Epithelial cell of prostate (primary cell): ENCODE measurements around the gene FHAD1.
"Not testable (repeated sequence)": the region's sequence is repeated elsewhere in the genome, so short reads cannot be mapped to it uniquely, and the experiment has no call there.

Source experiments
- DNase-seq: peaks from one replicate; pipeline ENCODE4 v3.0.0-alpha.2; 2011; ENCODE audit warnings: low read depth, low spot score
- H3K27ac ChIP-seq: fragments of 450-650 bp; 2 replicates; pipeline ENCODE4 v1.5.1; 2017; ENCODE audit warnings: mild to moderate bottlenecking

FHAD1 gene

DNA sequence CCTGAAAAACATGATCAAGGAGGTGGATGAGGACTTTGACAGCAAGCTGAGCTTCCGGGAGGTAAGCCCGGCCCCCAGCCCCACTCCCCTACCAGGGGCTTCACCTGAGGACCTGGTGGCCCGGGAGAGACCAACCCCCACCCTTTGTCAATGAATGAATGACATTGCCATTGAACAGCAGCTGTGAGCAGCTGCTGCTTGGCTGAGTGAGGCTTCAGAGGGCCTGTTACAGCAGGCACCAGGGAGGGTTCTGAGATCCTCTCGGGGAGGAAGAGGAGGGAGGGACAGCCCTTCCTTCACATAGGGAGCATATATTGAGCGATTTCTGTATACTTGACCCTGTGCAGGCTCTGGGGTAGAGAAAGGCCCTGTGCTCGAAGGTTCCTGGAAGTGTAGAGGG lies 178.9 kb downstream of the FHAD1 start:
- peak overlapping the region; percentile 35 for H3K27ac ChIP-seq
- DNase-seq, result no peak

DNA sequence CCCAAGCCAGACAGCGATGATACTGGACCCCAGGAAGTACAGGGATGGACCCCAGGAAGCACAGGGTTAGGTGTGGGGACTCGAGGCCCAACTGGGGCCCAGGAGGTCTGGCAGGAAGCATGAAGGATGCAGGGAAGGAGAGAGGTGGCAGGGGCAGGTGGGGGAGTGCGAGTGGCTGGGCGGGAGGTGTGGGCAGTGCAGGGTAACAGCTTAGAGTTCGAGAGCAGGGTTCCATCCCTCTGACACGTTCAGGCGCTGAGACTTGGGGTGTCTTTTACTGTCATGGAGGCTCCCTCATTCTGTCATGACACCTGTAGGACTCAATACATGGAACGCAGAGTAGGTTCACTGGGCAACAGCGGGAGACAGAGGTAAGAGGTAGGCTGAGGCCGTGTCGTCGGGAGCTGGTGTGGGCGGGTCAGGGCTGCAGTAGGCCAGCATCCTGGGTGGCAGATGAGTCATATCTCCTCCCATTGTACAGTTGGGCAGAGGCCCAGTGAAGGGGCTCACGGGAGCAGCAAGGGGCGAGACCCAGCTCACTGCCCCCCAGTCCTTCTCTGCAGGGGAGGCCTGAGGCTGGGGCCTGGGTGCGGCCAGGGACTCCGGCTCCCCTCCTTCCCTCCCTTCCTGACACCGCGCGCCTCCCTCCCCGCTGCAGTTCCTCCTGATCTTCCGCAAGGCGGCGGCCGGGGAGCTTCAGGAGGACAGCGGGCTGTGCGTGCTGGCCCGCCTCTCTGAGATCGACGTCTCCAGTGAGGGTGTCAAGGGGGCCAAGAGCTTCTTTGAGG lies 179.7 kb downstream of the FHAD1 start:
- H3K27ac ChIP-seq, result peak overlapping the region; percentile 35
- no peak for DNase-seq

DNA sequence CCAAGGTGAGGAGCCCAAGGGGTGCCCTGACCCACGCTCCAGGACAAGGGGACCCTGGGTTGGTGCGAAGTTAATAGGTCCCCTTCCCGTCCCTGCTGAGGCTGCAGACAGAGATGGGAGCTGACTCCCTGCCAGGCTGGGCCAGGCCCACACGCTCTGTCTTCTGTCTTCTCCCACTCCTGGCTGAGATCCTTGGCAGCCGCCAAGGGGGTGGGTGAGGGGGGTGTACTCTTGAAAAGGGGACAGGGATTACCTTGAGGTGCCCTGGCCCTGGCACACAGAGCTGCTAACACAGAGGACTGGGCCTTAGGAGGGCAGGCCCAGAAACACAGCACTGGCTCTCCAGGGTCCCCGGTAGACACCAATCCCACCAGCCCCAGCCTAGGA lies 180.2 kb downstream of the FHAD1 start:
- peak overlapping the region; percentile 35 for H3K27ac ChIP-seq
- DNase-seq, result no peak

DNA sequence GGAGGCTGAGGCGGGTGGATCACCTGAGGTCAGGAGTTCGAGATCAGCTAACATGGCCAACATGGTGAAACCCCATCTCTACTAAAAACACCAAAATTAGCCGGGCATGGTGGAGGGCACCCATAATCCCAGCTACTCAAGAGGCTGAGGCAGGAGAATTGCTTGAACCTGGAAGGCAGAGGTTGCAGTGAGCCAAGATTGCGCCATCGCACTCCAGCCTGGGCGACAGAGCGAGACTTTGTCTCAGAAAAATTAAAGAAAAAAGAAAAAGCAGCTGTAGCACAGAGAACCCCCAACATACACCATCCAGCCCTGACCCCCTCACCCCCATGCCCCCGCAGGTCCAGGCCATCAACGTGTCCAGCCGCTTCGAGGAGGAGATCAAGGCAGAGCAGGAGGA lies 181.2 kb downstream of the FHAD1 start:
- not testable (repeated sequence) for H3K27ac ChIP-seq

DNA sequence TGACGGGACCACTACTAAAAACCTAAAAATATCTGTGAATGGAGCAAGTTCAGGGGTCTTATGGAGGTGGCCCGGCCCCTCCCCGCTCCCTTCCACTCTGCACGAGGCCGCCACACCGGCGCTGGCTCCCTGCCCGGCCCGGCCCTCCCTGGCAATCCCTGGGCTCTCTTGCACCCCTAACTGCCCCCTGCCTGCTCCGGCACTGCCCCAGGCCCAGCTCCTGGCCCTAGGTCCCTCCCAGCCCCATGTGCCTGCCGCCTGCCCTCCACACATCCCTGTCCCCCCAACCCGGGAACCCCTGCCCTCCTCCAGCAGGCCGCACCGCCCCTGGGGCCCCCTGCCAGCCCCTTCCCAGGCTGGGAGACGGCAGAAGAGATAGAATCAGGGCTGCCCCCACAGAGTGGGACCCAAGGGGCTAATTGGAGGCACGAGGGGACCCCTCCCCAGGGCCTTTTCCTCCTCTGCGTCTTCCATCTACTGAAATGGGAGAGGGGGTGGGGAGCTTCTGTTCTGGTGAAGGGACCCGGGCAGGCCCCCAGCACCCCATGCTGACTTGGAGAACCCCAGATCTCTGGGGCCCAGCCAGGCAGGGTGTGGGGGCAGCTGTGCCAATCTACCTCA lies 181.9 kb downstream of the FHAD1 start:
- peak overlapping the region; percentile 3 for H3K27ac ChIP-seq

More for the DNA sequence above, 181.2 kb downstream of the FHAD1 start:
- not testable (repeated sequence) for DNase-seq

DNA sequence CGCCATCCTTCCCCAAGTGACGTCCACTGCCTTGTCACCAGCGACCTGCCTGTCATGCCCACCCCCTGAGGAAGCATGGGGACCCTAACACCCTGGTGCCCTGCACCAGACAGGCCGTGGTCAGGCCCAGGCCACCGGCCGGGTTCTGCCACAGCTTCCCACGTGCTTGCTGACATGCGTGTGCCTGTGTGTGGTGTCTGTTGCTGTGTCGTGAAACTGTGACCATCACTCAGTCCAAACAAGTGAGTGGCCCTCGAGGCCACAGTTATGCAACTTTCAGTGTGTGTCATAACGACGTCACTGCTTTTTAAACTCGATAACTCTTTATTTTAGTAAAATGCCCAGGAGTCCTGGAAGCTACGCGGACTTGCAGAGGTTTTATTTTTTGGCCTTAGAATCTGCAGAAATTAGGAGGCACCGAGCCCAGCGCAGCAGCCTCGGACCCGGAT lies 182.7 kb downstream of the FHAD1 start:
- H3K27ac ChIP-seq, result peak overlapping the region; percentile 3
- DNase-seq, result no peak

More for the DNA sequence above, 181.9 kb downstream of the FHAD1 start:
- no peak for DNase-seq

DNA sequence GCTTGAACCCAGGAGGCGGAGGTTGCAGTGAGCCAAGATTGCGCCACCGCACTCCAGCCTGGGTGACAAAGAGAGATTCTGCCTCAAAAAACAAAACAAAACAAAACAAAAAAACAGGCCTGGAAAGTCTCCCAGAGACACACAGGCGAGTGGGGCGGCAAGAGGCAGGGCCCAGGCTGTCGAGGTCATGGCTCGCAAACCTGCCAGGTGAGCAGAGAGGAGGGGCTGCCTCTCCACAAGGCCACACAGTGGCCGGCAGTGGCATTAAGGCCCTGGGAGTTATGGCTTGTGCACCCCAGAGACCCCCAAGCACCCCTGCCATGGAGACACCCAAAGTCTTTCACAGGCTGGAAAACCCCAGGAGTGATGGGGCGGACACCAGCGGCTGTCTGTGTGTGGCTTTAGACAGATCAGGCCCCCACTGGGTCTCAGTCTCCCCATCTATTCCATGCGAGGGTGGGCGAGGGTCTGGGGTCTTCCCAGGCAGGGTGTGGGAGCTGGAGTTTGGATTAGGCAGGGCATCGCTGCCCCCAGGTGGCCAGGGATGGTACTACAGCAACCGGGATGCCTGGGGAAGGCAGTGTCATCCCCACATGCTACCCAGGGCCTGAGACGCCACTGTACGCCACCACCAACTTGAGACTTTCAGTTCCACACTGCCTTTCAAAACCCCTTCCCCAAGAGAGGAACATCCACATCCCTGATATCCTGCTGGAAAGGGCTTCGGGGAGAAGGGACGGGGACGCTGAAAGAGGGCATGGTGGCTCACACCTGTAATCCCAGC lies 184.0 kb downstream of the FHAD1 start:
- no peak overlapping the region for H3K27ac ChIP-seq
- no peak for DNase-seq

DNA sequence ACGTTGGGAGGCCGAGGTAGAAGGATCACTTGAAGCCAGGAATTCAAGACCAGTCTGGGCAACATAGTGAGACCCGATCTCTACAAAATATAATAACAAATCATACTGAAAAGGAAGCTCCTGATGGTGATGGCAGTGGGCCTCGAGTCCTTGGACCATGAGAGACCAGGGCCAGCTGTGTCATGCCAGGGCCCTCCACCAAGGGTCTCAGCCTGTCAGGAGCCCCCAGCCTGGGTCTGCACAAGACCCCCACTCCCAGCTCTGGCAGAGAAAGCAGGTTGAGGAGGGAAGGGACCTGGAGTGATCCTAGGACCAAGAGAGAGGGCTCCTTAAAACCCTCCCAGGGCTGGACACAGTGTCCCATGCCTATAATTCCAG lies 184.5 kb downstream of the FHAD1 start:
- DNase-seq, result no peak
- H3K27ac ChIP-seq, result no peak overlapping the region

DNA sequence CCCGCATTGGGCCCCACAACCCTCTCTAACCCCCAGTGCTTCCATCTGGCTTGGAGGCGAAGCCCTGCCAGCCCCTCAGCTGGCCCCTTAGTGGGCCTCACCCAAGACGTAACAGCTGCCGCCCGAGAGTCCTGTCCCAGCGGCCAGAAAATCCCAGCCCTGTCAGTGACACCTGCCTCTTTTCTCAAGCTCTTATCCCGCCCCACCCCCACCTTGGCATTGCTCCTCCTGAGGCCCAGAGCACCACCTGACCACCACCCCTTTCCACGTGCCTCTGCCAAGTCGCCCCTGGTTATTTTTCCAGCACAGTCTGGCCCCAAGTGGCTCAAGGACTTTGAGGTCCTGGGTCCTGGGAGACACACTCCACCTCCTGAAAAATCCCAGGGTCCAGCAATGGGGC lies 185.3 kb downstream of the FHAD1 start:
- H3K27ac ChIP-seq, result peak overlapping the region; percentile 24
- DNase-seq, result no peak

DNA sequence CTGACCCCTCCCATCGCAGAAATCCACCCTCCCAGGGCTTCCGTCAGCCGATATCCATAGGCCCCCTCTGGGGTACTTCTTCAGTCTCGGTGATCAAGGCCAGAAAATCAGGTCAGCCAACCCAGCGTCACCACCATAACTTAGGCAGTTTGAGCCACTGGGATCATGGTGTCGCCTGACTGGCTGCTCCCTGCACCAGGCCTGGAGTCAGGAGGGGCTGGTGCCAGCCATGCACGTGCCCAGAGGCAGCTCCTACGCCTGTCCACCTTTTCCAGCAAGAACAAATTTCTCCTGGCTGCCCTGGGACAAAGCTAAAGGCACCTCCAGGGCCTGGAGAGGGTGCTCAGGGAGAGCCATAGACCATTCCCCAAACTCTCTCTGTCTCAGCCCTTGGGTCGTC lies 186.4 kb downstream of the FHAD1 start:
- DNase-seq, result no peak
- H3K27ac ChIP-seq, result peak overlapping the region; percentile 24

DNA sequence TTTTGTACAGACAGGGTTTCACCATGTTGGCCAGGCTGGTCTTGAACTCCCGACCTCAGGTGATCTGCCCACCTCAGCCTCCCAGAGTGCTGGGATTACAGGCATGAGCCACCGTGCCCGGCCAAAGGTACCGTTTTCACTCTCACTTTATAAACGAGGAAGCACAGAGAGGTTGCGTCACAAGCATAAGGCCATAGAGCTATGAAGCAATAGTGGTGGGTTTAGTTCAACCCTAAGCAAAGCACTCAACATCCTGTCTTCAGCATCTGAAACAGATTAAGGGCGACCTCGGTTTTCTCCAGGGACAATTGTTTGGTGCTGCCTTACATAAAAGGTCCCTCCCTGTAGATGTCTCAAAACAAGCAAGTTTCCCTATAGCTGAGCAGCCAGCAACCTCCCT lies 187.7 kb downstream of the FHAD1 start:
- not testable (repeated sequence) for H3K27ac ChIP-seq, DNase-seq

DNA sequence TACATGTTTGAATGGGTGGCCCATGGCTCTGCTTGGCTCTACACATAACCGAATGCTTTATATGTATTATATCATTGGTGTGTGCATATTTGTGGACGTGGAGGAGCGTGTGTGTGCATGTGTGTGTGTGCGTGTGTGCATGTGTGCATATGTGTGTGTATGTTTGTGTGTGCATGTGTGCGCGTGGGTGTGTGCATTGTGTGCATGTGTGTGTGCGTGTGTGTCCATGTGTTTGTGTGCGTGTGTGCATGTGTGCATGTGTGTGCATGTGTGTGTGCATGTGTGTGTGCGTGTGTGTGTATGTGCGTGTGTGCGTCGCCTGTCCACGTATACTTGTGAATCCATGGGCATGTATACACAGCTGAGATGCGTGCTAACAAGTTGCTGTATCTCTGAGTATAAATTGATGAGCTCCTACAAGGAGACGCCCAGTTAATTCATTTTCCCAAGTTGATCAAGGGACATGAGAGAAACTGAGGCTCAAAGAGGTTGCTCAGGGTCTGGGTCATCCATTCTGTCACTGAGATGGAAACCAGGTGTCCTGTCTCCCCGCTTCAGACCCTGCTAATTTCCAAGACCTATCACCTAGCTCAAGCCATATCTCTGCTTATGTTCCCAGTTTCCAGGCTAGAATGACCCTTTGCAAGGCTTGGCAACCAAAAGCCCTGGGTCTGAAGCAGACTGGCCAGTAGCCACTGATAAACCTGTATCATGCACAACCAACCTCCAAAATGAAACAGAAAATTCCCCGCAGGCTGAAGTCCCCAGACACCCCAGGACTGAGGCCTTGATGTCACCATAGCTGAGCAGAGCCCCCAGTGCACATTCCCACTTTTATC lies 188.4 kb downstream of the FHAD1 start:
- no peak for DNase-seq
- H3K27ac ChIP-seq, result no peak overlapping the region

DNA sequence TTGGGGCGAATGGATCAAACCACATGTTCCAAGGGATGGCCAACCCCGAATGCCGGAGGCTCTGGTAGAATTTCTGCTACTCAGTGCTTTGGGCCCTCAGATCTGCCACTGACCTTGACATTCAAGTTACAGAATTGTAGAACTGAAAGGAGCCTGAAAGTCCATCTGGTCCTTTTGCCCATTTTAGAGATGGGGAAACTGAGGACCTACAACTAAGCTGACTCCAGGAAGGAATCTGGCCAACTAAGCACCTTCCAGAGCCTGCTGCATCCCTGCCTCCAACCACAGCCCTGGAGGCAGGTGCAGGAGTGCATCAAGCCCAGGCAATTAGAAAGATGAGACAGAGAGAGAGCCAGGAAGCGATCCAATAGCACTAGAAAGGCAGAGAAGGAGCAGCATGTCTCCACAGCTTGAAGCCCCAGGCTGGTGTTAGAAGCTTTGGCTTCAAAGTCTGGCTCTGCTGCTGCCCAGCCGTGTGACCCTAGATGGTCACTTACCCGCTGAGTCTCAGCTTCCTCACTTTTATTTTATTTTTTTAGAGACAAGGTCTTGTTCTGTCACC lies 189.9 kb downstream of the FHAD1 start:
- H3K27ac ChIP-seq, result no peak overlapping the region
- DNase-seq, result no peak

DNA sequence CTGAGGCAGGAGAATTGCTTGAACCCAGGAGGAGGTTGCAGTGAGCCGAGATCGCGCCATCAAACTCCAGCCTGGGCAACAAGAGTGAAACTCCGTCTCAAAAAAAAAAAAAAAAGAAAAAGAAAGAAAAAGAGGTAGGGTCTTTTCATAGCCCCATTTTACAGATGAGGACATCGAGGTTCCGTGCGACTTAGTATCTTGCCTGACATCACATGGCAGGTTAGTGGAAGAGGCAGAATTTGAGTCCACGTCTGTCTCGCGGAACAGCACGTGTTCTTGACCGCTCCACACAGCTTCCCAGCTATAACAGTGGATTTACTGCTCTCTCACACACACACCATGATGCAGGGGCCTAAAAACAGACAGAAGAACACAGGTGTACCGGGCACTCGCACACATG lies 192.3 kb downstream of the FHAD1 start:
- no peak overlapping the region for H3K27ac ChIP-seq
- no peak for DNase-seq

DNA sequence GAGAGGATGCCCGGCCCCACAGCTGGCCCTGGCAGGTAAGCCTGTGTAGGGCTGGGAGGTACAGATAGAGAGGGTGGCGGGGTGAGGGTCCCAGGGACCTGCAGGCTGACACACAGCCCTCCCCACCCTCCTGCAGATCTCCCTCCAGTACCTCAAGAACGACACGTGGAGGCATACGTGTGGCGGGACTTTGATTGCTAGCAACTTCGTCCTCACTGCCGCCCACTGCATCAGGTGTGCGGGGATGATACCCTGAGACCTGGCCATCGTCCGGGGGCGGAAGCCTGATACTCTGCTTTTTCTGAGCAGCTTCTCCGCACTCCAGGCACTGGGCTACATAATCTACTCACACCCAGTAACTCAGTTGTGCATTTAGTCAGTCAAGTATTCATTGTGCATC lies 193.3 kb downstream of the FHAD1 start:
- DNase-seq, result no peak
- no peak overlapping the region for H3K27ac ChIP-seq

DNA sequence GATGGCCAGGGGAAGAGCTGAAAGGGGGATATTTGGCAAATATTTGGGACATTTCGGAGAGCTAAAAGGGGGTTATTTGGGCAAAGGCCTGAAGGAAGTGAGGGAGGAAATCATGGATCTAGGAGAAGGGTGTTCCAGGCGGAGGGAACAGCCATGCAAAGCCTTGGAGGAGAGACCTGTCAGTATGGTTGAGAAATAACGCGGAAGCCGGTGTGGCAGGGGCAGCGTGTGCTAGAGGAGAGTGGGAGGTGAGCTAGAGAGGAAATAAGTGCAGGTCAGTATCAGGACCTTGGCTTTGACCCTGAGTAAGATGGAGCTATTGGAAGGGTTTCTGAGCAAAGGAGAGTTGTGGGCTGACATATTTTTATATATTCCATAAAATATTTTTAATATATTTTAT lies 194.2 kb downstream of the FHAD1 start:
- H3K27ac ChIP-seq, result no peak overlapping the region
- no peak for DNase-seq

DNA sequence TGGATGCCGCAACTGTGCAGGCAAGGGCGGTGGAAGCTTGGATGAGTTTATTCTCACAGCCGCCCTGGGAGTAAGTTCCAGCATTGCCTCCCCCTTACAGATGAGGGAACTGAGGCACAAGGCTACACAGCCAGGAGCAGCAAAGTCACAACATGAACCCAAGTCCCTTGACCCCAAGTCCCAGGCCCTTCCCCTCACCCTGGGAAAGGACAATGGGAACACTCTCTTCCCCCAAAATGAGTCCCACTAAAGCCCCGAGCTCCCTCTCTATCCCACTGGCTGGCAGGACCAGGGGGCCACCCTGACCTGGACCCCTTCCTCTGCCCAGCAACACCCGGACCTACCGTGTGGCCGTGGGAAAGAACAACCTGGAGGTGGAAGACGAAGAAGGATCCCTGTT lies 195.1 kb downstream of the FHAD1 start:
- no peak for DNase-seq
- no peak overlapping the region for H3K27ac ChIP-seq

DNA sequence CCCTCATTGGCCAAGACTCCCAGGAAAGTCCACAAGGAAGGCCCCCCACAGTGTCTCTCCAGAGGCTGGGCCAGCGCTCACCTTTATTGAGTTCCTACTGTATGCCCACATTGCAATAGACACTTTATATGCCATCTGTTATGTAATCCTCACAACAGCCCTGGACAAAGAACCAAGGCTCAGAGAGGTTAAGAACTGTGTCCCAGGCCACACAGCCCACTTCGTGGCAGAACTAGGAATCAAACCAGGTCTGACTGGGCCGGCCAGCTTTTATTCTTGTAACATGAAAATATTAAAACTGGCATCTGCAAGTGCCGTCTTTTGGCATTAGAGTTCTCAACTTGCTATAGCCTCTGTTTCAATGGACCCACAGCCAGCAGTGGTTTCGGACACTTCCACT lies 195.7 kb downstream of the FHAD1 start:
- no peak for DNase-seq
- no peak overlapping the region for H3K27ac ChIP-seq

DNA sequence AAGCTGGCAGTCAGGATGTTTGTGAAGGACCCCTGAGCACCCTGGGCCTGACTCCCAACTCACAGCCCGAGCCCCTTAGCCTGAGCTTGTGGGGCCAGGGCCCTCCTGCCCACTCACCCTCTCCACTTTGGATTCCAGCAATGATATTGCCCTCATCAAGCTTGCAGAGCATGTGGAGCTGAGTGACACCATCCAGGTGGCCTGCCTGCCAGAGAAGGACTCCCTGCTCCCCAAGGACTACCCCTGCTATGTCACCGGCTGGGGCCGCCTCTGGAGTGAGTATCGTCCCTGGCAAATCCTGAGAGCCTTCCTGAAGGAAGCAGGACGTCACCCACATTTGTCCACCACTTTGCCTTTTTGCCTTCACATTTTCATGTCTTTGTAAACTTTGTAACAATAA lies 196.3 kb downstream of the FHAD1 start:
- DNase-seq, result no peak
- H3K27ac ChIP-seq, result no peak overlapping the region
